Measurements from ENCODE around the gene CHN2.

CHN2 gene

DNA sequence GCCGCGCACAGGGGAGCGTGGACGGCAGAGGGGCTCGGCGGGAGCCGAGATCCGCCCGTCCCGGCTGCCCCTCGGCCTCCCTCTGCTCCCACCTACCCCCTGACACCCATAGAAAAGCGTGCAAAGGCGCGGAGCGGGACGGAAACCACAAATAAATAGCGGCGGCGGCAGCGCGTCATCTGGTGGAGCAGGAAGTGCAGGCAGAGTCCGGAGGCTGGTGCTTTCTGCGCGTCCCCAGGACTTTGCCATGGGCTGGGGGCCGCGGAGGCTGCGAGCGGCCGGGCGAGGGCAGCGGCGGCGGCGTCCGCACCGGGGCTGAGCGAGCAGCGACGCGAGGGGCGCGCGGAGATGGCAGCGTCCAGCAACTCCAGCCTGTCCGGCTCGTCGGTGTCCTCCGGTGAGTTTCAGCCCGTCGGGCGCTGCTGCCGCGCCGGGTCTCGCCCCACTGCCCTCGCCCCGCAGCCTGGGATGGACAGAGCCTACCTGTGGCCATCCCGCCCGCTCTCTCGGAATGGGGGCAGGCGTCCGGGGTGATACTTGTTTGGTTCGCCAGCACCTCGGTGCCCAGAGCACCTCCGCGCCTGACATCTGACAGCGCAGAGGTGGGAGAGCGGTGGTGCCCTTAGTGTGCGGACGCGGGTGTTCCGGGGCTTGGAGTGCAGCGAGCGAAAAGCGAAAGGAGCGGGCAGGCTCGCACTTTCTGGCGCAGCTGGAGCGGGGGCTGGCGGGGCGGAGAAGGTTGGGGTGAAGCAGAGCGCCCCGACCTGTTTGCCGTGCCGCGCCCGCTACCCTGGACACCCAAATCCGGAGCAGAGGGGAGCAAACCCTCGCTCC lies at the start of gene CHN2:
Gene CHN2 (plus strand): TSS at position 182 of the 834 bp plus-strand sequence.
- DNase-seq = peak; percentile 77

DNA sequence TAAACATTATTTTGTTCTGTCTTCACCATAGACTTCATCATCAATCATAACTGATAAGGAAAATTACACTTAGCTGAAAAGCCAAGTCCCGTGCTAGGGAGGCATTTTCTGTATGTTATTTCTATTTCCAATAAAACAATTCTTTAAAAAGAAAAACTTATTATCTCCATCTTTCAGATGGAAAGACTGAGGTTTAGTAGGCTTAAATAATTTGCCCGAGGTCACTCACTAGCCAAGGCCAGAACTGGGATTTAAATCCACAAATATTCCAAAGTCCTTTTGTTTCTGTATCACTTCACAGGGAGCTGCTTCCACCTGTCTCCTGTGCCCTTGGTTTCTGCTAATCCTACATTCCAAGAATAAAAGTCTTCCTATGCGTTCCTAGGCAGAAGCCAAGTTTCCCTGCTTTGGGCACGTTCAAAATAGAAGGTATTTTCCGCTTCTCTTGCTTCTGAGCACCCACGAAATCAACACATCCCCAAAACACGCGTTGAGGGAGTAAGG lies 49.0 kb upstream of the CHN2 start:
- DNase-seq = no peak

DNA sequence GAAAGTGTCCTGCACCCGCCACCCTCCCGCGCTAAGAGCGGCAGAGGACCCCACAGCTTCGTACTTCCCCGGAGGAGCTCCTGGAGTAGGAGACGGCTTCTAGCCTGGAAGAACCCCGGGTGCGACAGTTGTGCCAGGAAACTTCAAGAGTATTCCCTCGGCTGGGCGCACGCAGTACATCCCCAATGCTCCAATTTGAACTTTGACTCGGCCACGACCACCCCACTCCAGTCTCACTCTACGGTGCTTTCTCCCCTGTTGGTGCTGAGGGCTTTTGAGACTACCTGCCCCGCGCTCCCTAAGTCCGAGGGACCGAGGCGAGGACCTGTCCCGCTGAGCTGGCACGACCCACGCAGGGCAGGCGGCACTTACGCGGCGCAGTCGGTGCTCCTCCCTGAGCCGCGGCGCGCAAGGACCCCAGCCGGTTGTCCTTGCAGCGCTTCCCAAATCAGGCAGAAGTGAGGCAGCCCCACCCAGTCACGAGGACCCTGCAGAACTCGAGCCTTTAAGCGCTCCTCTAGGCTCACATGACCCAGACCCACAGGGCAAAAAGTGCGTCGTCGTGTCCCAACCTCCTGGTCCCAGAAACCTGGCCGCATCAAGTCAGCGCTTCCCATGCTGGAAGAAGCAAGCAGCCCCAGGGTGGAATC lies 48.4 kb upstream of the CHN2 start, which contains the start of gene CPVL:
Gene CPVL (minus strand): TSS at position 481 of the 650 bp plus-strand sequence. CDS start 25,476 bp downstream, outside the sequence.
- DNase-seq = no peak

DNA sequence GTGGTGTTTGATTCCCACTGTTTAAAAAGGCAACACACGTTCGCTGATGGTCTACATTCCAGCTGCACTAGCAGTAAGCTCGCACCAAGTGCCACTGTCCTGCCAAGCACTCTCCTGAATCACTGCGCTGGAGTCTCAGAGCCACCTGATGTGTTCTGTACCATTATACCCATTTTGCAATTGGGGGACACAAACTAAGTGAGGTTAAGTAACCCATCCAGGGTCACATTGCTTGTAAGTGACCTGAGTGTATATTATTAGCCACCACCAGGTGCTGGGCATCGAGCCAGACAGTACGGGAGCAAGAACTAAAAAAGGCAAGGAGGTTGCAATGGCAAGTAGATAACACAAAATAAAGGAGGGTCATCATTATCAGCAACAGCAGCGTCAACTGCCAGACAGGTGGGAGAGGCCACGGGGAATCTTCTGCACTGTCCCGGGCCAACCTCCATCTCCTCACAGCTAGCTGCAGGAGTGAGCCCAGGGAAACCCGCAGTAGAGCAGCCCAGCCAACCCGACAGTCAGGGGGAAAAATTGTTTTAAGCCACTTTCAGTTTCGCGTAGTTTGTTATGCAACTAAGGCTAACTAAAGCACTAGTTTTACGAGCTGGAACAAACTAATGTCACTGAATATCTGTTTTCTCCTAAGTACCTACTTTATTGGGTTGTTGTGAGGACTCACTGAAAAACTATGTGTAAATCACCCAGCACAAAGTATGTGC lies 47.5 kb upstream of the CHN2 start:
- DNase-seq = no peak

DNA sequence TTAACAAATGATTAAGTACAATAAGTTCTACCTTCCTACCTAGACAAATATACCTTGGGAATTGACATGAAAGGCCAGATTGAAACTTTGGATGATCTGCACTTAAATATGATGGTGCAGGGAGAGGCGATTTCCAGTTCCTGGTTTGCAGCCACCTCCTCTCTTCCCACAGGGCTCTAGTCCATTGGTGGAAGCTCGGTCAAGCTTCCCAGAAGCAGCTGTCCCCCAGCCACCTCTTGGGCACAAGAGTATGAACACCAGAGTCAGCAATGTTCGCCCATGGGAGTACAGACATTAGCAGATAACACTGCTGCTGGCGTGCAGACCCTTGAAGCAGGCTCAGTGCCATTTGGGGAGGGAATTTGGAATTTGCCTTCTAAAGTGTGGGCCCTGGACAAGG lies 46.8 kb upstream of the CHN2 start:
- DNase-seq = no peak

DNA sequence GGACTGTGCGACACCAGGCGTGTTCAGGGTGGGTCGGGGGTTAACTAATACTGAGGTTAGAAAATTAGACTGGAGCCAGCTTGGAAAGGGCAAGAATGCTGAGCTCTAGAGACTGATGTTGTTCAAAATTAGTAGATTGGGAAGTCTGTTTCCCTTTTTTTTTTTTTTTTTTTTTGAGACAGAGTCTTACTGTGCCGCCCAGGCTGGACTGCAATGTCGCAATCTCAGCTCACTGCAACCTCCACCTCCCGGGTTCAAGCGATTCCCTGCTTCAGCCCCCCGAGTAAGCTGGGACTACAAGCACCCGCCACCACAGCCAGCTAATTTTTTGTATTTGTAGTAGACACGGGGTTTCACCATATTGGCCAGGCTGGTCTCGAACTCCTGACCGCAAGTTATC lies 45.5 kb upstream of the CHN2 start:
- DNase-seq = no peak

DNA sequence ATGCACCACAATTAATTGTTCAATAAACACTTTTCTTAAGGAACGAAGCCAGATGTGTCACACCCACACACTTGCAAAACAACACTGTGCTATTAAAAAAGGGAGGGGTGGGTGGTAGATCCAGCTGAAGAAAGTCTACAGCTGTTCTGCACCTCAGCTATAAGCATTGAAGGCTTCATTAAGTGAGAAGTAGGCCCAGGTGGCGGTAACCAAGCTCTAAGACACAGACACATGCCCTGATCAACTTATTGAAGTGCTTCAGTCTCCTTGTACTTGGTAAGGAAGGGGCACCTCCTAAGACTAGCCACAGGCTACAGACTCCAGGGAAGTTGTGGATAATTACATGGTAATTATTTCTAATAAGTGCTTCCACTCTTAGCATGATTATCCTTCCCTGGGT lies 43.7 kb upstream of the CHN2 start:
- DNase-seq = no peak

DNA sequence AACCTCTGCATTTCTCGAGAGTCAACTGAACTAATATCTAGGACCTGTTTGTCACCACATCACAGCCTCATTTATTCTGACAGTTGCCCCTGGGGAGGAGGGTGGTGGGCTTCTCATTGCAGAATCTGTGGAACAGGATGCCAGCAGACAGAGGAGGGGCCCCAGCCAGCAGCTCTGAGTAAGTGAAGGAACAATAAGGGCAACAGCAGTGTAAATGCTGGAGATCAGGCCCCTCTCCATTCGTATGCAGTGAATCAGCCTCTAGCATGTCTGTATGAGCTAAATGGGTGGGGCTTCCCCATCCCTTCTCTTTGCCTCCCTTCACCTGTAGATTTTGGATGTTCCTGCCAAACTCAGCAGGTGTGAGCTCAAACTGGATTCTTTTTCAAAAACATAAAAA lies 40.5 kb upstream of the CHN2 start:
- DNase-seq = no peak

DNA sequence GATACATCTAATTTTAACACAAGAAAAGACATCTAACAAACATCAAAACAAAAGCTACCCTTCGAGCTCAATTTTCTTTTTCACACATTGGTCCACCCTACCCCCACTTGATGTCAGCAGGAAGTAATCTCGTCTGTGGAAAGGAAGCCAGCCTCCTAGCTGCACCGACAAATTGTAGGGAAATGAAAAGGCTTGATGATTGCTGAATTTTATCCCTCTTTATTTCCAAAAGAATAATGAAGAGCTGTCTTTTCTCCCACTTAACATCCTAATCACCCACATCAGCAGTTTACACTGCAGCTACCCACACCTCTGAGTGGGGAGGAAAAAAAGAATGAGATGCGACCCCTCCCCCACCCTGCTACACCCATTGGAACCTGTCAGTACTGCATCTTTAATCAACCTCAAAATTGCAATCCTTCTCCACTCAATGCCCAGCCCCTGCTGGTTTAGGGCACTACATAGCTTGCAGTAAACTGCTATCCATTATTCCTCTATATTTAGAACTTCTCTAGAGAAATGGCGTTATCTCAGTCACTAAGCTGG lies 37.6 kb upstream of the CHN2 start:
- no peak for DNase-seq

DNA sequence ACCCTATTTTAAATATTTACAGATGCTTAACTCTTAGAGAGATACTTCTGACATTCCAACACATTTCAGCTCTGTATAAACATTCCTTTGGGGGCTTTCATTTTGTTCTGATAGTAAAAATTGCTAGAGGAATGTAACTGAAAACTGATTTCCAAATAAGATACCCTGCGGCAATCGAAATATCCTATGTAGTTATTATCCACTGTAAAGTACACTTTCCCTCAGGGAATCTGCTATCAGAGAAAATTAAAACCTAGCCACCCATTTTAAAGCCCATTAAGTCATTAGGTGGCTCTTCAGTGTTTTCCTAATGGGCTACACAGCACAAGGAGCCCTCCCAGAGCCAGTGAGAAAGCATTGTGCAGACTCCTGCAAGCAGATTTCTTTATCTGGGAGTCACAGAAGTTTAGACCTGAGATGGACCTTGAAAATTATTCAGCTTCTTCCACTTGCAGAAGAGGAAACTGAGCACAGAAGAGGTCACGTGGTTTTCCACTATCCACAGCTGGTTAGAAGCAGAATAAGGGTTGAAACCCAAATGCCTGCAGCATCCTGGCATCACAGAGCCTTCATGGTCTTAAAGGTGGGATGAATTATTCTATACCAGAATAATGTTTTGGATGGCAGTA lies 35.7 kb upstream of the CHN2 start:
- no peak for DNase-seq

DNA sequence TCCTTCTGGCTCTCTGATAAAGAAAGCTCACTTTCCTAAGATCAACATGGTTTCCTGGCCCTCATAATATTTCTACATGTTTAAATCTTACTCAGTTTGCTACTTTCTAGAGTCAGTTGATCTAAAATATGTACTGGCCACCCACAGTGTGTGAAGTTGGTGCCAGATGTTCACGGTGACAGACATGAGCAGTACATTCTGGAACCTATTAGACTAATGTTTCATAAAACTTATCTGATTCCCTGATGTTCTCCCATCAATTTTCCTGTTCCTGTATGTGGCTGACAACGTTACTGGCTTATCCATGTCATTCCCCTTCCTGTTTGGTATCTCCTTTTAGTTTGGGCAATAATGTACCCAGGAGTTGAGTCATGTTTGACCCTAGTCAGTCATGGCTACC lies 34.5 kb upstream of the CHN2 start:
- DNase-seq = no peak

DNA sequence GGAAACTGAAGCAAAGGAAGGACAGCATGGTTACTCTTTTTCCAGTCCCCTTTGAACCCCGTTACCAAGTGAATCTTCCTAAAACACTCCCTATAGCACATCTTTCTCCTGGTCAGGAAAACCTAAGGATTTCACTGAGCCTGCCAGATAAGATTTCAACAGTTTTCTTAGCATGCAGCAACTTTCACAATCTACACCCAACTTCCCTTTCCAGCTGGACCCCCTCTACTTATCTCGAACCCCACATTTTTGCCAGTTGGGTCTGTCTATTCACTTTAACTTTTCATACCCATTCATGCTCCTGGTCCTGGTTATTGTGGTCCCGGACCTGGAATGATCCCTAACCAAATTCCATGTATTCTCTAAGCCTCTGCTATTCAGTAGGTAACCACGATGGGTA lies 33.3 kb upstream of the CHN2 start:
- DNase-seq = no peak

DNA sequence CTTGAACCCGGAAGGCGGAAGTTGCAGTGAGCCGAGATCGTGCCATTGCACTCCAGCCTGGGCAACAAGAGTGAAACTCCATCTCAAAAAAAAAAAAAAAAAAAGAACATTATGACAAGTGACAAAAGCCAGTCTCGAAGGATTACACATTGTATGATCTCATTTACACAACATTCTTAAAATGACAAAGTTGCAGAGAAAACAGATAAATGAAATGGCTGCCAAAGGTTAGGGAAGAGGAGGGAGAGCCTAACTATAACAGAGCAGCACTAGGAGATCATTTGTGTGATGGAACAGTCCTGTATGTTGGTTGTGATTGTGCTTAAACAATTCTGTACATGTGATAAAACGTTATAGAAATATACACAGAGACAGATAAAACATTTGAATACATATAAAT lies 32.0 kb upstream of the CHN2 start:
- DNase-seq = no peak

DNA sequence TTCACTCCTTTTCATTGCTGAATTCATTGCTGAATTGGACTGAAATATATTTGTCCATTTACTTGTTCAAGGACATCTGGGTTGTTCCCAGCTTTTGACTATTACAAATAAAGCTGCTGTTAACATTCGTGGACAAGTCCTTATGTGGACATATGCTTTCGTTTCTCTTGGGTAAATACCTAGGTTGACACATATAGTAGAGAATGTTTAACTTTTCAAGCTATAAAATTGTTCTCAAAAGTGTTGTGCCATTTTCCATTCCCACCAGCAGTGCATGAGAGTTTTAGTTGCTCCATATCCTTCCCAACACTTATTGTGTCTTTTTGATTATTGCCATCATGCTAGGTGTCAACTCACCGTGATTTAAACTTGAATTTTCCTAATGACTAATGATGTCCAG lies 30.7 kb upstream of the CHN2 start:
- DNase-seq = no peak

DNA sequence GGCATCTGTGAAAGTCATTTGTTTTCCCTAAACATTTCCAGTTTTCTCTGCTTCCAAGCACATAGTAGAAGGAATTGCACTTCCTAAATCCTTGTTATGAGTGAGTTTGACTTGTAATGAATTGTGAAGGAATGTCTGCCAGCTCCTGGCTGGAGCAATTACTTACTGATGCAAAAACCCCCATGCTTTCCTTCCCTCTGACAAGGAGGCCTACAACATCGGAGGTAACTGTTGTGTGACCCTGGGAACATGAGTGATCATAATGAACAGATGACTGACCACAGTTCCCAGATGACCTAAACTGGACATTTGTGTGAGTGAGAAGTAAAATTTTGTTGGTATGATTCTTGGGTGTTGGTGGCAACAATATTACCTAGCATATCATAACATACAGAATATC lies 26.9 kb upstream of the CHN2 start:
- no peak for DNase-seq

DNA sequence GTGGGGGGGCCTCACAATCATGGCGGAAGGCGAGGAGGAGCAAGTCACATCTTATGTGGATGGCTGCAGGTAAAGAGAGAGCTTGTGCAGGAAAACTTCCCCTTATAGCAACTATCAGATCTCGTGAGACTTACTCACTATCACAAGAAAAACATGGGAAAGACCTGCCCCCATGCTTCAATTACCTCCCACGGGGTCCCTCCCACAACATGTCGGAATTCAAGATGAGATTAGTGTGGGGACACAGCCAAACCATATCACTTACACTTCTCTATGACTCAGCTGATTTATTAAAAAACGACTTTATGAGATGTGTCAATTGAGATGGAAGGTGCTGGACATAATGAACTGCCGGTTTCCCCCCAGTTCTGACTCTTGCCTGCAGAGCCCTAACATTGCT lies 23.8 kb upstream of the CHN2 start:
- DNase-seq = no peak

DNA sequence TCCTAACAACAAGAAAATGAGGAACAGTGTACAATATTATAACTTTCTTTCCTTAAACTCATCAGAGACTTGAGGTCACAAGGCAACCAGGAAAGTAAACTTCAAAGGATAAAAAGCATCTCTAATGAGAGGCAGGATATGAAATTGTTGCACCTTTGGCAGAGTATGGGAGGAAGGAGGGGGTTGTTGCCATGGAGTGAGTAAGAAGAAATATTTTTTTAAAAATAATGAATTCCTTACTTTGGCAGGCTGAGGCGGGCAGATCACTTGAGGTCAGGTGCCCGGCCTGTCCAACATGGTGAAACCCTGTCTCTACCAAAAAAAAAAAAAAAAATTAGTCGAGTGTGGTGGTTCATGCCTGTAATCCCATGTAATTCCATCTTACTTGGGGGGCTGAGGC lies 21.1 kb upstream of the CHN2 start:
- no peak for DNase-seq

DNA sequence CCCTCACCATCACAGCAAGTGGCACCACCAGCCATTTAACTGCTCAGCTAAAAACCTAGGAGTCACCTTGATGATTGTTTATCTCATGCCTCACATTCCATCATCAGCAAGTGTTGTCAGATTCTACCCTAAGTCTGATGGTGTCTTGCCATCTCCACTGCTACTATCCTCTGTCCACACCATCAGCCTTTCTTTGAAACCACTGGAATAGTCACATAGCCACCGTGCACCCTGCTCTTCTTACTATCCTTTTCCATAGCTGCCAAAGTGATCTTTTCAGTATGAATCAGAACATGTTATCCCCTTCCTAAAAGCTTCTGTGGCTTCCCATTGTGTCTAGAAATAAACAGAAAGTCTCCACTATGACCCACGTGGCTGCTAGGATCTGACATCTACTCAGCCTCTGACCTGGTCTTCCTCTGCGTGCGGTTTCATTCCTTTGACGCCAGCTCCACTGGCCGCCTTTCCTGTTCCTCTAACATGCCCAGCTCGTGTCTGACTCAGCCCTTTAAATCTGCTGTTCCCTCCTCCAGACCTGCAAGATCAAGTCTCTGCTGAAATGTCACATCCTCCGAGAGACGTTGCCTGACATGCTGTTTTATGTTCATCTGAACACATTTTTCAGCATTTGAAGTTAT lies 16.5 kb upstream of the CHN2 start:
- no peak for DNase-seq

DNA sequence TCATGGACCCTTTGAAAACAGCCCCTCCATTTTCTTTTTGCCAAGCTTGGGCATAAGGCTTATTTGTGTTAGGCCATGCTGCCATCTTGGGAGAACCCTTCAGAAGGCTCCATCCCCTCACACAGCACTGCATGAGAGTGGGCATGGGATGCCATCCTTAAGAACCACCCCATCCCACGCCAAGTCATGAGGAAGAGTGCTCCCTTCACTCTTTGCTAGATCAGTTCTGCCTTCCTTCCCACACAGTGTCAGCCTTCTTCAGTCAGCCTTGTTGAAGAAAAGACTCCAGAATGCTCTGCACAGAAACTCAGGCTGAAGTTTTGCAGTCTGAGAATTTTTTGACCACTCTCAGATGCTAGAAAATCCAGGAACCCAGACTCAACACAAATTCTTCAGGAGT lies 15.5 kb upstream of the CHN2 start:
- DNase-seq = no peak

DNA sequence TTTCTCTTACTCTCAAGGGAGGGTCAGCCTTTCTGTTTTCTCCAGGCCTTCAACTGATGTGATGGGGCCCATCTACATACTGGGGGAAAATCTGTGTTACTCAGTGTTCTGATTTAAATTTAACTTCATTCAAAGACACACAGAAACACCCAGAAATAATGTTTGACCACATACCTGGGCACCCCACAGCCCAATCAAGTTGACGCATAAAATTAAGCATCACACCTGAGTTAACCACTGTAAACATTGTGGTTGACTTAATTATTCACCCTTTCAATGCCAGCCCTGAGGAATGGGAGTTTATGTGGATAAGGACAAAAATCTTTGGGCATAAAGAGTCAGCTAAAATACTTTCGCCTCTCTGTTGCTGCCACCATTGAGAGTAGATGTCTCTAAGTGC lies 10.0 kb upstream of the CHN2 start:
- no peak for DNase-seq

DNA sequence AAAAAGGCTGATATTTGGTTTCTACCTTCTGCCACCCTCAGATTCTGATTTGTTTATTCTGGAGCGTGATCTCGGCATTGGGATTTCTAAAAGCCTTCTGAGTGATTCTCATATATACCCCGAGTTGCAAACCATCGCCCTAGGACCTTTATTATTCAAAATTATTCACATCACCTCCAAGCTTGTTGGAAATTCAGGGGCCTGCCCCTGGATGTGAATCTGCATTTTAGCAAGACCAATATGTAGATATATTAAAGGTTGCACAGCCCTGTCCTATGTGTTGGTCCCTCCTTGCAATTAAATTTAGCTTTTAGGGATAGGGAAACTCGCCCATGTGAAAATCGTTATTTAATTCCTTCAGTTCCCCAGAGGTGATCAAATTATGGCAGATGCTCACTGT lies 9.0 kb upstream of the CHN2 start:
- no peak for DNase-seq

DNA sequence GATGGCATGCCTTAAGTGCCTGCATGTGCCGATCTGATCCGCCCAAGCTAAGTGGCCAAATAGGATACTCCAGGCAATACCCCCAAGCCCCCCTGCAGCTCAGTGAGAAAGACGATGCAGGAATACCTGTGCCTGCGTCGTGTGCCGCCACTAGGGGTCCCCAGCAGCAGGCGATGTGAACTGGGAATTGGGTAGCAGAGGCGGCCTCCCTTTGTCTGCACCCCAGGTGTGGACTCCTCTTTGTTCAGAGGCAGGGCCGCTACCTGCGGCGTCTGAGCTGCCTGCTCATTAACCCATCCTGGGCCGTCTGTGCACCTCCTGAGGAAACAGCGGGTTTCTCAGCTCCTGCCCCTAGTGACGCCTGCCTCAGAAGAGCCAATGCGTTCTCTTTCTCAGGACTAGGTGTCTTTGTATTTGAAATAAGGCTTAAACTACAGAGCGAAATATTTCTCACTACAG lies 4.8 kb upstream of the CHN2 start:
- DNase-seq = peak; percentile 80

All from activated effector memory CD4-positive, alpha-beta T cell treated with anti-CD3 and anti-CD28 coated beads, Interleukin-2, amount 50 U/mL, for 16 hours (primary cell).